Suppressor macrophage treated with lipopolysaccharide for 4 hours (primary cell): ENCODE measurements around the gene AGO1.
A peak's percentile ranks its signal among the peaks of the same experiment; 100 is the strongest.
"Not testable (repeated sequence)": the region's sequence is repeated elsewhere in the genome, so short reads cannot be mapped to it uniquely, and the experiment has no call there.

Source experiments
- DNase-seq: peaks from one replicate; pipeline ENCODE4 v3.0.0-alpha.2; 2020

AGO1 gene

GRCh38 chr1:35925741-35926140, 42.7 kb downstream of the AGO1 start:
- DNase-seq = no peak

- DNase-seq = no peak
Observed at GRCh38 chr1:35927472-35927871, 44.5 kb downstream of the AGO1 start.

GRCh38 chr1:35929730-35930592, 47.0 kb downstream of the AGO1 start:
- peak; percentile 52 for DNase-seq

GRCh38 chr1:35930593-35931445, 47.8 kb downstream of the AGO1 start, which contains the start of gene AGO3:
Gene AGO3, plus strand, starts transcription at chr1:35931105. Its CDS starts 322 bp downstream, at chr1:35931427.
- peak; percentile 93 for DNase-seq

GRCh38 chr1:35931446-35932157, 48.6 kb downstream of the AGO1 start:
- DNase-seq = no peak

GRCh38 chr1:35932158-35932636, 49.2 kb downstream of the AGO1 start:
- DNase-seq = no peak

- no peak for DNase-seq
Observed at GRCh38 chr1:35932941-35933340, 49.9 kb downstream of the AGO1 start.

GRCh38 chr1:35935442-35936388, 52.7 kb downstream of the AGO1 start:
- DNase-seq = no peak

GRCh38 chr1:35936838-35937237, 53.8 kb downstream of the AGO1 start:
- peak; percentile 77 for DNase-seq

GRCh38 chr1:35939484-35939883, 56.5 kb downstream of the AGO1 start:
- no peak for DNase-seq

- no peak for DNase-seq
Observed at GRCh38 chr1:35945327-35945726, 62.3 kb downstream of the AGO1 start.

- no peak for DNase-seq
Observed at GRCh38 chr1:35947547-35947946, 64.5 kb downstream of the AGO1 start.

GRCh38 chr1:35958558-35958957, 75.5 kb downstream of the AGO1 start:
- no peak for DNase-seq

GRCh38 chr1:35959304-35959703, 76.3 kb downstream of the AGO1 start:
- DNase-seq = no peak

GRCh38 chr1:35962952-35963351, 79.9 kb downstream of the AGO1 start:
- DNase-seq = no peak

- DNase-seq = not testable (repeated sequence)
Observed at GRCh38 chr1:35964277-35964676, 81.3 kb downstream of the AGO1 start.

- no peak for DNase-seq
Observed at GRCh38 chr1:35968396-35968795, 85.4 kb downstream of the AGO1 start.

GRCh38 chr1:35971601-35972000, 88.6 kb downstream of the AGO1 start:
- peak; percentile 3 for DNase-seq

- not testable (repeated sequence) for DNase-seq
Observed at GRCh38 chr1:35972631-35973030, 89.6 kb downstream of the AGO1 start.

- DNase-seq = no peak
Observed at GRCh38 chr1:35980090-35980489, 97.1 kb downstream of the AGO1 start.
